Adipose tissue (tissue), 3 donors: ENCODE data around the gene CD3E. TPM values are rescaled to one million over a fixed set of nuclear protein-coding genes. Genes with fewer than 3 reads are reported as not detected.

Experiments
- H3K27ac ChIP-seq: one replicate; pipeline ENCODE4 v1.5.1; 2013; ENCODE audit warnings: low read depth, low read length
- WGBS, 3 donors: extraction: QIAGEN DNeasy Blood & Tissue Kit; methylation state at CpG; one replicate each; pipeline ENCODE4 v1.1.7; 2013; 5-methylcytosine and 5-hydroxymethylcytosine counted together
- polyA plus RNA-seq, 3 donors: library from polyadenylated mRNA; stranded (reverse); fragments of 200-250 nt; gene quantifications; one replicate each; pipeline ENCODE4 v1.2.3, GENCODE V29; 2013
- donor health status: healthy with polysubstance abuse.
- donor health status: Bipolar disorder and iron deficiency.
- donor health status: healthy.

The CD3E gene
- polyA plus RNA-seq, 3 donors, result 1.9 to 4.3 (median 2.9) TPM

DNA sequence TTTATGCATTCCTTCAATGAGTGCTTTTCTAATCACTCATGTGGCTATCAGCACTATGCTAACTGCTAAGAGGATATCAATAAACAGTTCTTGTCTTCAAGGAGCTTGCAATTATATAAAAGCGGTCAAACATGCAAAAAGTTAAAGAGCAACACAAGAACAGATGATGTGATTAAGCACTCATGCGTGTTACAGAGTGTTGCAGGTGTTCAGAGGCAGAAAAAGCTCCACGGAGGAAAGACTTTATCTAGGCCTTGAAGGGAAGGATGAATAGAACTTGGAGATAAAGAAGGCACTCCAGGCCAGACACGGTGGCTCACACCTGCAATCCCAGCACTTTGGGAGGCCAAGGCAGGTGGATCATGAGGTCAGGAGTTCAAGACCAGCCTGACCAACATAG lies 13.6 kb downstream of the CD3E start:
- 70 to 87% (median 87%) methylated on average over 4 of the region's 4 CpGs for WGBS, 3 donors
- H3K27ac ChIP-seq, result no peak overlapping the region

- WGBS, 3 donors, result 84 to 90% (median 84%) methylated on average over 11 of the region's 11 CpGs
- H3K27ac ChIP-seq, result no peak overlapping the region
Observed at GRCh38 chr11:118318581-118319336, 14.2 kb downstream of the CD3E start.

DNA sequence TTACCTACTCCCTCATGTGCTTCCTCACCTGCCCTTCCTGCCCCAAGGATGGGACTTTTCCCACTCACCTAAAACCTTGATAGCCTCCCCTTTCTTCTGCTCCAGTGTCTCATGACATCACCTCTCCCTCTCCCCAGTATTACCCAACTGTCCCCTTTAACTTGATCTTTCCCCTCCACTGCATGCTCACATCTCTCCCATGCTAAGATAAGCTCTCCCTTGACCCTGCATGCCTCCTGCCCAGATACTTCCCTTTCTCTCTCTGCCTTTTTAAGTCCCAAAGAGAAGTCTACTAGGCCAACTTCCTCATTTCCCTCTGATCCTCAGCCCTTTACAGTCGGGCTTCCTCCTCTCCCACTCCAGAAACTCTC lies 14.8 kb downstream of the CD3E start:
- no peak overlapping the region for H3K27ac ChIP-seq
- WGBS, 3 donors, result 40 to 65% (median 50%) methylated on average over 1 of the region's 1 CpG

DNA sequence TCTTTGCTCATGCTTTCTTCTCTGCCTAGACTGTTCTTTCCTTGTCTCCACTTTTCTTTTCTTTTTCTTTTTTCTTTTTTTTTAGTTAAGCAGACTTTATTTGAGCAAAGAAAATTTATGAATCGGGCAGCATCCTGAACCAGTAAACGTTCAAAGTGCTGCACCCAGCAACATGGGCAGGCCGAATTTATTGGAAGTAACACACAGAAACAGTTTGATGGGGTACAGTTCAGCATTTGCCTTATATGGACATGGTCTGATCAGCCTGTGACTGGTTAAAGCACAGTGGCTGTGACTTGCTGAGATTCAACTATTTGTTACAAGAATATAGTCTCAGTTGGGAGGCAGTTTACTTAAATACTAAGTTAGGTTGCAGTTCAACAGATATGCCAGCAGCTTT lies 16.0 kb downstream of the CD3E start:
- no peak overlapping the region for H3K27ac ChIP-seq
- 91 to 94% (median 93%) methylated on average over 3 of the region's 3 CpGs for WGBS, 3 donors

DNA sequence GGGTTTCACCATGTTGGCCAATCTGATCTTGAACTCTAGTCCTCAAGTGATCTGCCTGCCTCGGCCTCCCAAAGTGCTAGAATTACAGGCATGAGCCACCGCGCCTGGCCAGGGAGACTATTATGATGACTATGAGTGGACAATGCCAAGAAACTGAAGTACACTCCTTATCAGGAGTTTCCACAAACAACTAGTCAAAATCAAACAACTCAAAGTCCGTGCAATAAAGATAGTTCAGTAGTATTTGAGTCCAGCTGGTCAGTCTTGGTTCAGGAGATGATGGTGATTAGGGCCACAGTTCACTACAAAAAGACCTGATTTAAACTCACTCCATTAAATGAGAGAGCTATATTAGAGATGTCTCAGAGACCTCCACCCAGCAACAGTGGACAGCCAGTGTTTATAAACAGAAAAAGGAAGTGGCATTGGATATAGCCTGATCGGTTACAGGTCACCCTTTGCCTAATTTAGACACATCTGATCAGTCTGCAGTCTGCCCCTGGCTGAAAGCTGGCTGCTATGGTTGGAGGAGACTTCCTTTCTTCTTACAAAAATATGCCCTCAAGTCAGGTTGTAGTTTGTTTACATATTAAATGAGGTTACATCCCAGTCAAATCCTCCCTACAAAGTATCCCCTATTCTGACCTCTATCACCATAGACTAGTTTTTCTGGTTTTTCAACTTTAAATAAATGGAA lies 17.0 kb downstream of the CD3E start:
- H3K27ac ChIP-seq, result no peak overlapping the region
- 56 to 74% (median 67%) methylated on average over 5 of the region's 5 CpGs for WGBS, 3 donors

DNA sequence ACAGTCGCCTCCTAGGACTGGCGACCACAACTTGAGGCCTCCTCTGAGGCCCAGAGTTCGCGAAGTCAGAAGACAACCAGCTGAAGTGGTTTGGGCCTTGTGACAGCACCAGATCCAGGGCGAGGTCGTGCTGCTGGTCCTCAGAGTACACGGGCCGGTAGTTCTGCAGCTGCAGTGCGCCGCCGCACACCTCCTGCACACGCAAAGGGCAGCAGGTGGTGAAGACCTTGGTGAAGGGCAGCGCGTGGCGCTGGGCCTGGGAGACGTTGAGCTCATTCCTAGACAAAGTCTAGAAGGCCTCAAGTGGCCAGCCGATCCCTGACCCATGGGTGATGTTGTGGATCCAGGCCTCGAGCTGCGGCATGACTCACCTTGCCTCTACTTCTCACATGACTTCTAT lies 18.2 kb downstream of the CD3E start:
- 95 to 97% (median 97%) methylated on average over 19 of the region's 19 CpGs for WGBS, 3 donors
- H3K27ac ChIP-seq, result no peak overlapping the region

DNA sequence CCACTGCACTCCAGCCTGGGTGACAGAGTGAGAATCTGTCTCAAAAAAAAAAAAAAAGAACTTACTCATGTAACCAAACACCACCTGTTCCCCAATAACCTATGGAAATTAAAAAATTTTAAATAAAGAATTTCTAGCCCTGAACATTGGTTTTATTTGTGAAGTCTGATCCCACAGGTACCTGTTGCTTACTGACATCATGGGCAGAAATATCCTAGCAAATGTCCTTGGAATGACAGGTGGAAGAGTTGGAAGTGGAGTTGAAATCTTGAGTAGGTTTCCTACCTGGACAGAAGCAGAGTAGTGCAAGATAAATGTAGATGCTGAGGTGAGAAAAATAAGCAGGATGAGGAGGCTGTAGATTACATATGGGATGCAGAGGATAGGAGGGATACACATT lies 20.8 kb downstream of the CD3E start:
- no peak overlapping the region for H3K27ac ChIP-seq

GRCh38 chr11:118328745-118329144 lies 24.2 kb downstream of the CD3E start:
- H3K27ac ChIP-seq, result no peak overlapping the region

DNA sequence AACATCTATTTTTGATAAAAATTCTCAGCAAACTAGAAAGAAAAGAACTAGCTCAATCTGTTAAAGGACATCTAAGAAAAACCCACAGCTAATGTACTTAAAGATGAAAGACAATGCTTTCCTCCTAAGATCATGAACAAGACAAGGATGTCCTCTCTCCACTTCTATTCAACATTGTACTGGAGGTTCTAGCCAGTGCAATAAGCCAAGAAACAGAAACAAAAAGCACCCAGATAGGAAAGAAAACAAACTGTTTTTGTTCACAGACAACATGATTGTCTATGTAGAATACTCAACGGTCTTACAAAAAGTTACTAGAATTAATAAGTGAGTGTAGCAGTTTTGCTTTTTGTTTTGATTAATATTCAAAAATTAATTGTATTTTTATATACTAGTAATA lies 30.2 kb downstream of the CD3E start:
- H3K27ac ChIP-seq, result no peak overlapping the region
- WGBS, 3 donors, result 78 to 89% (median 86%) methylated on average over 1 of the region's 1 CpG

DNA sequence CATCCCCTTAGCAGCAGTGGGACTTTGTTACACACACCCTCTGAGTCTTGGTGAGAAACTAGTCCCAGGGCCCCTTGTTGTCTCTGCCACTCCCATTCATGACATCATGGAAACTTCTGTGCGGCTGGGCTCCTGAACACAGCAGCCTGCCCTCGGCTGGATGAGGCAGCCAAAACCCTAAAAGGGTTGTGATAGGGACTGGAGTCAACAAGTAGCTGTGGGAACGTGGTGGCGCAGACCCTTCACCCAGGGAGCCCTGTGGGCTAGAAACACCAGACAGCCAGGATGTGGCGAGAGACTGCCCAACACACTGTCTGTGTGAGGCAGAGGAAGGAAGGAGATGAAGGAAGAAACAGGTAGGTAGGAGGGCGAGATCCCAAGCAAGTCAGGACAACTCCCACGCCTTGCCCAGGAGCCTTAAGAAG lies 34.1 kb downstream of the CD3E start:
- H3K27ac ChIP-seq, result no peak overlapping the region
- 59 to 65% (median 61%) methylated on average over 7 of the region's 7 CpGs for WGBS, 3 donors

DNA sequence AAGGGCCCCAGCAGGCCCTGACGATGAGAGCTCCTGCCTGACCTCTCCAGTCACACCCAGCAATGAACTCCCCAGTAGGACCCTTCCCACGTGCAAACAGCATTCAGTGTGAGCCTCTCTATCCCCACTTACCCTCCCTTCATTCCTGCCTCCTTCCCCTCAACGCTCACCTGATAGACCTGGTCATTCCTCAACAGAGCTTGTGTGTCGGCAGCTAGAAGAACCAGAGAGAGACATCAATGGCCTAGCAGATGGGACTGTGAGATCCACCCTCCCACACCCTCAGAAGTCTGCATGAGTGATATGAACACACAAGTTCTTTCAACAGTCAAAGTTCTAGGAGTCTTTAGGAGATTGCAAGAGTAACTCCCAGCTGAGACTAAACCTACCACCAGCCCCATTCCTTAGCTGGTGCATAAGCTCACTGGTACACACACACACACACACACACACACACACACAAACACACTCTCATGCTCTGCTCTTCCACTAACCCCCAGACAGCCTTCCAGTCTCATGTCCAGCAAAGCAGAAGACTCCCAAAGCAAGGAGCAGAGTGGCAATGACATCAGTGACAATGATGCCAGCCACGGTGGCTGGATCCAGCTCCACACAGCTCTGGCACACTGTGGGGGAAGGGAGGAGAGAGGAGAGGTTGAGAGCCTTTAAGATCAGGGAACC lies 34.9 kb downstream of the CD3E start:
- 78 to 80% (median 78%) methylated on average over 5 of the region's 5 CpGs for WGBS, 3 donors
- H3K27ac ChIP-seq, result no peak overlapping the region

- H3K27ac ChIP-seq, result no peak overlapping the region
- WGBS, 3 donors, result 82 to 89% (median 82%) methylated on average over 3 of the region's 3 CpGs
Observed at GRCh38 chr11:118340449-118340848, 35.9 kb downstream of the CD3E start.

DNA sequence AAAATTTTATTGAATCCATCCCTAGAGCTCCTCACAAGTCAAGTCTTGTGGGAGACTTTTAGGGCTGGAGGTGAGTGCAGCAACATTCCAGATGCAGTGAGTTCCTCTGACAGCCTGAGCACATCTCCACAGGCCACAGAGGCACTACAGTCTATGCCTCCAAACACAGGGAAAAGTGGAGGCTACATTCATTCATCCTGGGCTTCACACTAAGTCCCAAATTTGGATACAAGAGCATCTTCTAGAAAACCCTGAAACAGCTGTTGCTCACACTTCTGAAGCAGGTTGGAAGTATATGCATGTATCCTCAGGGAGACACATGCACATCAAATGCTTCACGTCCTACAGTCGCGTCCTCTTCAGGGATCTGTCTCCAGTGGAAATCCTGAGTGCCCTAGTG lies 36.7 kb downstream of the CD3E start:
- WGBS, 3 donors, result 89 to 96% (median 94%) methylated on average over 3 of the region's 3 CpGs
- no peak overlapping the region for H3K27ac ChIP-seq

DNA sequence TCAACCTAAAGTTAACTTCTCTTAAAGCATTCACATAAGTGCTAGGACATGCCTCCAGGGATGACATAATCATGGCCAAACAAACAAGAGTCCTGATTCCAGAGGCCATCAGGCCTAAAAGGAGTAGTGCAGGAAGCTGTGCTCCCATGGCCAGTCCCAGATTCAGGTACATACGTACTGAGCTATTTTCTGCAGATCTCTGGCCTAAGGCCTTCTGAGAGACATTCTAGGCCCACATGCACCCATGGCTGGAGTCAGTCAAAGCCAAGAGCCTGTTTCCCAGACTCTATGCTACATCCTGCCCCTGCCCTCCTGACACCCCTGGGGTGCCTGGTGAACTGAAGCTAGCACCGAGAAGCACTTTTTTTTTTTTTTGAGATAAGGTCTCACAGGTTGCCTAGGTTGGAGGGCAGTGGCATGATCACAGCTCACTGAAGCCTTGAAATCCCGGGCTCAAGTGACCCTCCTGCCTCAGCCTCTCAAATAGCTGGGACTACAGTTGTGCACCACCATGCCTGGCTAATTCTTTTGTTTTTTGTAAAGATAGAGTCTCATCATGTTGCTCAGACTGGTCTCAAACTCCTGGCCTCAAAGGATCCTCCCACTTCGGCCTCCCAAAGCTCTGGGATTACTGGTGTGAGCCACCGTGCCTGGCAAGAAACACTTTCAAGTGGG lies 37.4 kb downstream of the CD3E start:
- WGBS, 3 donors, result 77 to 84% (median 77%) methylated on average over 5 of the region's 5 CpGs
- H3K27ac ChIP-seq, result no peak overlapping the region

DNA sequence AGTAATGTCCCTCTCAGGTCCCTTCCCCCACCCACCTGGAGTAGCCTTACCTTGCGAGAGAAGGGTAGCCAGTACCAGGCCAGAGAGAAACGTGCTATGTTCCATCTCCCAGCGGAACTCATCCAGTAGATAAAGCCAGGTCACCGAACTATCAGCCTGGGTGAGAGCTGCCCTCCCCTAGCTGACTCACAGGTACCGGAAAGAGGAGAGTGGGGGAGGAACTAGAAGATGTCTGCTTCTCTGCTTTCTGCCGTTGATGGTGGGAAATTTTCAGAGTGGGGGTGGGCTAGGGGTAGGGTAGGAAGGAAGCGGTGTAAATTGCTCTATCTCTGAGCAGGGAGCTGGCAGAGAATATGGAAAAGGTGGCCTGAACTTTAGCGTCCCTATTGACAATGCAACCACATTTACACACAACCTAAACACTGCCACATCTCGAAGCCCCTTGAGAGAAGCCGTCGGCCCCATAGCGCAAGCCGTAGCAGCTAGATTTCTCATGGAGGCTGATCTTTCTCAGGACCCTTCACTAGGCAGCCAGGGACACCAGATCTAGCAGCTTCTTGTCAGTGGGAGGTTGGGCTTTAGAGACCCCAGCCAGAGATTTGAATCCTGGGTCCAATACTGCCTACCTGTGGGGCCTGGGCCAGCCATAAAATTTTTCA lies 38.1 kb downstream of the CD3E start, which contains the start of gene CD3D:
CD3D (minus strand) TSS at position 203 of the 659 bp plus-strand sequence; CDS start at position 105, 98 bp downstream.
- no peak within 1 kb of the TSS for H3K27ac ChIP-seq
- WGBS, 3 donors, result 75 to 79% (median 79%) methylated on average over 13 of the region's 13 CpGs

- H3K27ac ChIP-seq, result no peak overlapping the region
- 73 to 78% (median 77%) methylated on average over 9 of the region's 9 CpGs for WGBS, 3 donors
Observed at GRCh38 chr11:118343248-118343647, 38.7 kb downstream of the CD3E start.

- 64 to 71% (median 69%) methylated on average over 6 of the region's 6 CpGs for WGBS, 3 donors
- no peak within 1 kb of the TSS for H3K27ac ChIP-seq
Observed at GRCh38 chr11:118343981-118344515, 39.5 kb downstream of the CD3E start, which contains the start of gene CD3G. TSS of gene CD3G (plus strand) at chr11:118344344. CDS start at chr11:118344424, 80 bp downstream.

DNA sequence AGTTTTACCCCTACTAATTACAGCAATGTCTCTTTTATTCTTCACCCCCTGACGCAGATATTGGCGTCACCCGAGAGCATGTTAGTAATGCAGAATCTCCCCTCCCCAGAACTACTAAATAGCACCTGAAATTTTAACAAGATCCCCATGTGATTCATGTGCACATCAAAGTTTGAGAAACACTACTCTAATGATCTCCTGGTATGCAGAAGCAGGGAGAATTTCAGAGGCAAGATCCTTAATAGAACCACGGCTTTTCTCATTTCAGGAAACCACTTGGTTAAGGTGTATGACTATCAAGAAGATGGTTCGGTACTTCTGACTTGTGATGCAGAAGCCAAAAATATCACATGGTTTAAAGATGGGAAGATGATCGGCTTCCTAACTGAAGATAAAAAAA lies 44.9 kb downstream of the CD3E start:
- WGBS, 3 donors, result 68 to 78% (median 75%) methylated on average over 6 of the region's 6 CpGs
- no peak overlapping the region for H3K27ac ChIP-seq
